ENCODE results near the gene SF3A1.
"Not testable (repeated sequence)": the region's sequence is repeated elsewhere in the genome, so short reads cannot be mapped to it uniquely, and the experiment has no call there.

Gene SF3A1, protein sequence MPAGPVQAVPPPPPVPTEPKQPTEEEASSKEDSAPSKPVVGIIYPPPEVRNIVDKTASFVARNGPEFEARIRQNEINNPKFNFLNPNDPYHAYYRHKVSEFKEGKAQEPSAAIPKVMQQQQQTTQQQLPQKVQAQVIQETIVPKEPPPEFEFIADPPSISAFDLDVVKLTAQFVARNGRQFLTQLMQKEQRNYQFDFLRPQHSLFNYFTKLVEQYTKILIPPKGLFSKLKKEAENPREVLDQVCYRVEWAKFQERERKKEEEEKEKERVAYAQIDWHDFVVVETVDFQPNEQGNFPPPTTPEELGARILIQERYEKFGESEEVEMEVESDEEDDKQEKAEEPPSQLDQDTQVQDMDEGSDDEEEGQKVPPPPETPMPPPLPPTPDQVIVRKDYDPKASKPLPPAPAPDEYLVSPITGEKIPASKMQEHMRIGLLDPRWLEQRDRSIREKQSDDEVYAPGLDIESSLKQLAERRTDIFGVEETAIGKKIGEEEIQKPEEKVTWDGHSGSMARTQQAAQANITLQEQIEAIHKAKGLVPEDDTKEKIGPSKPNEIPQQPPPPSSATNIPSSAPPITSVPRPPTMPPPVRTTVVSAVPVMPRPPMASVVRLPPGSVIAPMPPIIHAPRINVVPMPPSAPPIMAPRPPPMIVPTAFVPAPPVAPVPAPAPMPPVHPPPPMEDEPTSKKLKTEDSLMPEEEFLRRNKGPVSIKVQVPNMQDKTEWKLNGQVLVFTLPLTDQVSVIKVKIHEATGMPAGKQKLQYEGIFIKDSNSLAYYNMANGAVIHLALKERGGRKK

GRCh38 chr22:30356449-30357235 lies at the start of gene SF3A1, which contains the start of gene CCDC157:
Gene SF3A1, minus strand, starts transcription at chr22:30356894. Its CDS starts 102 bp downstream, at chr22:30356792.
Gene CCDC157, plus strand, starts transcription at chr22:30357007. Its CDS starts 8,994 bp downstream, at chr22:30366001.
- peak; percentile 43 for DNase-seq (ENCODE audit: low read depth, low spot score)
- peak within 1 kb of the TSS; percentile 76 for H3K27ac ChIP-seq

DNA sequence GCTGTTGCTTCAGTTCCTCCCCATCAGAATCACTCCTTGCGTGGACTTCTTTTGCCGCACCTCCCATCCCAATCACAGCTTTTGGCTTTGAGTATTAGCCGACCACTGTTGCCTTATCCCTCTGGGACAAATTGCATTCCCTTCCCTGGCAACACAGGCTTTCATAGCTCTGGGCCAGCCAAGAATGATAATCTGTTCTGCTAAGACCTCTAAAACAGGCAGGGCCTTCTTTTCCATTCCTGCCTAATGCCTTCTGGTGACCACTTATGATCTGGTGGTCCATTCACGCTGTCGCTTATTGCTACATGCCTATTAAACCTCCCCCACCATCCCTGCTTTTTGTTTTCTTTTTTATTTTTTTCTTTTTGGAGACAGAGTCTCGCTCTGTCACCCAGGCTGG lies 49.7 kb upstream of the SF3A1 start:
- DNase-seq (ENCODE audit: low read depth, low spot score) = no peak
- no peak overlapping the region for H3K27ac ChIP-seq

GRCh38 chr22:30405731-30406130 lies 49.0 kb upstream of the SF3A1 start:
- no peak overlapping the region for H3K27ac ChIP-seq
- no peak for DNase-seq (ENCODE audit: low read depth, low spot score)

- no peak for DNase-seq (ENCODE audit: low read depth, low spot score)
- no peak overlapping the region for H3K27ac ChIP-seq
Measured at GRCh38 chr22:30404307-30404706, 47.6 kb upstream of the SF3A1 start.

DNA sequence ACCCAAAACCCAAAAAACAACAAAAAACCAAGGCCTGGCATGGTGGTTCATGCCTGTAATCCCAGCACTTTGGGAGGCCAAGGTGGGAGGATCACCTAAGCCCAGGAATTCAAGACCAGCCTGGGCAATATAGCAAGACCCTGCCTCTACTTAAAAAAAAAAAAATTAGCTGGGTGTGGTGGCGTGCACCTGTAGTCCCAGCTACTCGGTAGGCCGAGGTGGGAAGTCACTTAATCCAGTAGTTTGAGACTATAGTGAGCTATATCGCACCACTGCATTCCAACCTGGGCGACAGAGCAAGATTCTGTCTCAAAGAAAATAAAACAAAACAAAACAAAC lies 46.0 kb upstream of the SF3A1 start:
- DNase-seq (ENCODE audit: low read depth, low spot score); H3K27ac ChIP-seq: not testable (repeated sequence)

- DNase-seq (ENCODE audit: low read depth, low spot score) = no peak
- no peak overlapping the region for H3K27ac ChIP-seq
Measured at GRCh38 chr22:30402028-30402765, 45.5 kb upstream of the SF3A1 start.

DNA sequence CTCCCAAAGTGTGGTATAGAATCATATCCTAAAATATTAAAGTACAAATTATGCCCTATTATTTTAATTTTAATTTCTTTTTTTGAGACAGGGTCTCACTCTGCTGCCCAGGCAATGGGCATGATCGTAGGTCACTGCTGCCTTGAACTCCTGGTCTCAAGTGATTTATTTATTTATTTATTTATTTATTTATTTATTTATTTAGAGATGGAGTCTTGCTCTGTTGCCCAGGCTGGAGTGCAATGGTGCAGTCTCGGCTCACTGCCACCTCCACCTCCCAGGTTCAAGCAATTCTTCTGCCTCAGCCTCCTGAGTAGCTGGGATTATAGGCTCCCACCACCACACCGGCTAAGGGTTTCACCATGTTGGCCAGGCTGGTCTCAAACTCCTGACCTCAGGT lies 44.3 kb upstream of the SF3A1 start:
- not testable (repeated sequence) for DNase-seq (ENCODE audit: low read depth, low spot score); H3K27ac ChIP-seq

DNA sequence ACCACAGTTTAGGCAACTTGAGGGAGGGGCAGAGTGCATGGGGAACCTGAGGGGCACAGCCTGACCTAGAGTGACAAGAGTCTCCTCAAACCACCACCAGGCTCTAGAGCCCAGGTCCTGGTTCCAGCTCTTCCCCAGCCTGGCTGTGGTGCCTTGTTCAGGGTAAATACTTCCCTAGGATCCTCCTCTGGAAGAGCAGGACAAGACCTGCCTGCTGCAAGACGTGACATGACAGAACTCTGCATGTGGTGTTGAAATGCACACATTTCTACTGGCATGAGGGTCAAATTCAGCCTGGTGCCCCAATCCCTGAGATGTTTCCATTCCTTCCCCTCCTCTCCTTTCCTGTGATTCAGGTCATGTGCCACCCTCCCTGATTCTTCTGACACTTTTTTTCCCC lies 43.5 kb upstream of the SF3A1 start:
- DNase-seq (ENCODE audit: low read depth, low spot score) = no peak
- peak overlapping the region; percentile 72 for H3K27ac ChIP-seq

- no peak for DNase-seq (ENCODE audit: low read depth, low spot score)
- H3K27ac ChIP-seq = peak overlapping the region; percentile 72
Measured at GRCh38 chr22:30399718-30400117, 43.0 kb upstream of the SF3A1 start.

GRCh38 chr22:30398685-30399680 lies 42.3 kb upstream of the SF3A1 start:
- peak overlapping the region; percentile 72 for H3K27ac ChIP-seq
- DNase-seq (ENCODE audit: low read depth, low spot score) = no peak

GRCh38 chr22:30397656-30398635 lies 41.3 kb upstream of the SF3A1 start:
- no peak for DNase-seq (ENCODE audit: low read depth, low spot score)
- H3K27ac ChIP-seq = peak overlapping the region; percentile 72

DNA sequence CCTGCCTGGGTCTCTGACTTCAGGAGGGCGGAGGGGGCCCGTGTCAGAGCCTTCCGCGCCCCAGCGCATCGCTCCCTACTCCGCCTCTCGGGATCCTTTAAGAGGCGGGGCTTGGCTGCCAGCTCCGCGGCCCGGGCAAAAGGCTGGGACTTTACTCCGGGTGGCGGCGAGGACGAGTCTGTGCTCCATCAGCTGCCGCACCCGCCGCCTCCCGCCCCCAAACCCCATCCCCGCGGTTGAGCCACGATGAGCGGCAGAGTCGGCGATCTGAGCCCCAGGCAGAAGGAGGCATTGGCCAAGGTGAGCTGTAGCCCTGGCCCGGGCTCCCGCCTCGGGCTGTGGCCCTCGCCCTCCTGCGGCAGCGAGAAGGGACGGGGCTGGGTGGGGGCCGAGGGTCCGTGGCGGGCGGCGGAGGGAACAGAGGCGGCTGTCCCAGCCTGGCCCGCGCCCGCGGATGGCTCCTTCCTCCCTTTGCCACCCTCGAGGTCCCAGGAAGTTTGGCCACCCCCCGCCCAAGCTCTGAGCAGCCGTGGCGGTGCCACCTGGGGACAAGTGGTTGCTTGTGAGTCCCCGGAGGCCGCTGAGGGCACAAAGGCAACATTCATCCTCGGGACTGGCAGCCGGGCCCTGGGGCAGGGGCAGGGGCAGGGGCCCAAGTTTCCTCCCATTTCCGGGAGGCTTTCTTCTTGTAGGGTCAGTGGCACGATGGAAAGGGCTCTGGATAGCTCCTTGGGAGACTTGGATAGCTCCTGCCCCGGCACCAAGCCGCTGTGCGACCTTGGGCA lies 40.4 kb upstream of the SF3A1 start, which contains the start of gene SEC14L2:
Gene SEC14L2 (plus strand): TSS at position 148 of the 785 bp plus-strand sequence. CDS start 99 bp downstream, at position 247.
- peak within 1 kb of the TSS; percentile 72 for H3K27ac ChIP-seq
- no peak for DNase-seq (ENCODE audit: low read depth, low spot score)

GRCh38 chr22:30393885-30394284 lies 37.2 kb upstream of the SF3A1 start:
- H3K27ac ChIP-seq = no peak overlapping the region
- DNase-seq (ENCODE audit: low read depth, low spot score) = no peak

DNA sequence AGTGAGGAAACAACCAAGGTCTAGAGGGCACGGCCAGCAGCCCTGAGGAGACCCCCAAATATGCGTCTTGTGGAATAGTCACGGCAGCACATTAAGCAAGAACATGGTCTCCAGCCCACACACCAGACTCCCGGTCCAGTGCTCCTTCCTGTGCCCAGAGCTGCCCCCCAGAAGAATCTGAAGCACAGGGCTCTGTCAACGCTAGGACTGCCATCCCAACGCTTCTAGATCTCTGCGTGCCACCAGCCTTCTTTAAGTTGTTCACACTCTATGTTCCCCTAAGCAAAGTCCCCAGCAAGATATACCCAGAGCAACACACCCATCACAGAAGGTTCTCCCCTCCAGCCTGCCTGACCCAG lies 36.6 kb upstream of the SF3A1 start:
- H3K27ac ChIP-seq = no peak overlapping the region
- DNase-seq (ENCODE audit: low read depth, low spot score) = no peak

GRCh38 chr22:30392661-30393321 lies 36.1 kb upstream of the SF3A1 start:
- no peak overlapping the region for H3K27ac ChIP-seq
- no peak for DNase-seq (ENCODE audit: low read depth, low spot score)

GRCh38 chr22:30390974-30391691 lies 34.4 kb upstream of the SF3A1 start:
- no peak overlapping the region for H3K27ac ChIP-seq
- no peak for DNase-seq (ENCODE audit: low read depth, low spot score)

Data from epithelial cell of prostate (primary cell).